GM21423 (cell line): ENCODE measurements around the gene EFTUD2.

ENCODE experiments used
- ATAC-seq: cut with Tn5 transposase; IDR thresholded peaks from one replicate; pipeline ENCODE4 v1.9.1; 2021; ENCODE audit warnings: mild to moderate bottlenecking, moderate library complexity; ENCODE audit not compliant: unreplicated experiment

Gene EFTUD2

GRCh38 chr17:44889003-44889402 lies 10.2 kb downstream of the EFTUD2 start:
- ATAC-seq = no peak

GRCh38 chr17:44887971-44888954 lies 11.0 kb downstream of the EFTUD2 start:
- ATAC-seq = no peak

- ATAC-seq = no peak
Observed at GRCh38 chr17:44887016-44887415, 12.2 kb downstream of the EFTUD2 start.

- ATAC-seq = no peak
Observed at GRCh38 chr17:44884941-44885340, 14.3 kb downstream of the EFTUD2 start.

- ATAC-seq = no peak
Observed at GRCh38 chr17:44881145-44881544, 18.1 kb downstream of the EFTUD2 start.

- no peak for ATAC-seq
Observed at GRCh38 chr17:44880062-44880461, 19.2 kb downstream of the EFTUD2 start.

- no peak for ATAC-seq
Observed at GRCh38 chr17:44879376-44879775, 19.9 kb downstream of the EFTUD2 start.

- ATAC-seq = no peak
Observed at GRCh38 chr17:44878627-44879221, 20.5 kb downstream of the EFTUD2 start.

GRCh38 chr17:44877121-44877520 lies 22.1 kb downstream of the EFTUD2 start:
- ATAC-seq = no peak

GRCh38 chr17:44875761-44876160 lies 23.5 kb downstream of the EFTUD2 start:
- no peak for ATAC-seq

- no peak for ATAC-seq
Observed at GRCh38 chr17:44872131-44872768, 27.0 kb downstream of the EFTUD2 start.

- ATAC-seq = no peak
Observed at GRCh38 chr17:44871556-44871955, 27.7 kb downstream of the EFTUD2 start.

- no peak for ATAC-seq
Observed at GRCh38 chr17:44867841-44868240, 31.4 kb downstream of the EFTUD2 start.

GRCh38 chr17:44865931-44866330 lies 33.3 kb downstream of the EFTUD2 start:
- no peak for ATAC-seq

GRCh38 chr17:44865231-44865660 lies 34.0 kb downstream of the EFTUD2 start:
- no peak for ATAC-seq

GRCh38 chr17:44864831-44865230 lies 34.4 kb downstream of the EFTUD2 start:
- no peak for ATAC-seq

- no peak for ATAC-seq
Observed at GRCh38 chr17:44863061-44863918, 36.0 kb downstream of the EFTUD2 start.

GRCh38 chr17:44862278-44862914 lies 36.8 kb downstream of the EFTUD2 start:
- no peak for ATAC-seq

GRCh38 chr17:44859701-44860100 lies 39.5 kb downstream of the EFTUD2 start:
- no peak for ATAC-seq

- no peak for ATAC-seq
Observed at GRCh38 chr17:44854192-44854591, 45.1 kb downstream of the EFTUD2 start.
